CD14-positive monocyte (primary cell): Measurements from ENCODE around the gene PRR14. TPM values are rescaled to one million over a fixed set of nuclear protein-coding genes. Genes with fewer than 3 reads are reported as not detected.

Experiments used
- DNase-seq, 3 donors: peaks; one replicate each; pipeline ENCODE4 v3.0.0-alpha.2; 2011 to 2022
- H2AFZ ChIP-seq: 2 replicates; pipeline ENCODE4 v1.6.0; 2012; ENCODE audit warnings: mild to moderate bottlenecking, low read depth, low read length, inconsistent platforms; ENCODE audit not compliant: insufficient read depth, poor library complexity, severe bottlenecking
- H3K27ac ChIP-seq, 2 donors: 1 replicate in 1 of 2; 2 replicates in 1 of 2; pipeline ENCODE4 v1.5.1; 2012 to 2013; ENCODE audit warnings: low read length in 2 of 2, control low read depth in 1 of 2, inconsistent platforms in 1 of 2, low read depth in 1 of 2, mild to moderate bottlenecking in 1 of 2
- H3K27me3 ChIP-seq, 2 donors: one replicate each; pipeline versions ENCODE4 v1.6.0 to v1.6.1; 2011 to 2013; ENCODE audit warnings: low read length in 2 of 2; ENCODE audit not compliant: control insufficient read depth in 2 of 2, insufficient read depth in 2 of 2
- H3K36me3 ChIP-seq, 2 donors: replicated peaks in 1 of 2; 1 replicate in 1 of 2; 2 replicates in 1 of 2; pipeline versions ENCODE4 v1.5.1 to v1.6.1; 2012 to 2013; ENCODE audit warnings: low read length in 2 of 2, control low read depth in 1 of 2, inconsistent platforms in 1 of 2, mild to moderate bottlenecking in 1 of 2; ENCODE audit not compliant: insufficient read depth in 2 of 2, control insufficient read depth in 1 of 2
- H3K4me1 ChIP-seq, 2 donors: 1 replicate in 1 of 2; 2 replicates in 1 of 2; pipeline versions ENCODE4 v1.5.1 to v1.6.1; 2012 to 2013; ENCODE audit warnings: low read length in 2 of 2, control low read depth in 1 of 2, inconsistent platforms in 1 of 2, mild to moderate bottlenecking in 1 of 2, moderate library complexity in 1 of 2; ENCODE audit not compliant: insufficient read depth in 2 of 2, control insufficient read depth in 1 of 2
- H3K4me2 ChIP-seq: replicated peaks from 2 replicates; pipeline ENCODE3; 2012; ENCODE audit warnings: low read length, moderate library complexity, mild to moderate bottlenecking; ENCODE audit not compliant: poor library complexity, severe bottlenecking; ENCODE audit errors: extremely low read depth
- H3K4me3 ChIP-seq, 3 experiments: fragments of 200-600 bp in 1 of 3; sonication (generic) in 1 of 3; replicated peaks in 1 of 3; 1 replicate in 2 of 3; 2 replicates in 1 of 3; pipeline ENCODE4 v1.5.1; 2011 to 2013; ENCODE audit warnings: low read length in 3 of 3, mild to moderate bottlenecking in 3 of 3, control low read depth in 2 of 3, low read depth in 2 of 3, inconsistent platforms in 1 of 3, moderate library complexity in 1 of 3
- H3K79me2 ChIP-seq: 2 replicates; pipeline ENCODE4 v1.6.0; 2012; ENCODE audit warnings: mild to moderate bottlenecking, control low read depth, inconsistent platforms, low read length, moderate library complexity; ENCODE audit not compliant: insufficient read depth
- H3K9ac ChIP-seq: 2 replicates; pipeline ENCODE4 v1.6.0; 2017; ENCODE audit warnings: low read length, mild to moderate bottlenecking; ENCODE audit not compliant: insufficient read depth, poor library complexity, severe bottlenecking
- H3K9me3 ChIP-seq, 2 donors: replicated peaks in 1 of 2; 1 replicate in 1 of 2; 2 replicates in 1 of 2; pipeline versions ENCODE4 v1.5.1 to v1.6.1; 2012 to 2013; ENCODE audit warnings: low read length in 2 of 2, control low read depth in 1 of 2; ENCODE audit not compliant: control insufficient read depth in 1 of 2, insufficient read depth in 1 of 2
- H4K20me1 ChIP-seq: 2 replicates; pipeline ENCODE4 v1.6.0; 2012; ENCODE audit warnings: mild to moderate bottlenecking, low read length, control low read depth, moderate library complexity; ENCODE audit not compliant: insufficient read depth
- H3K27ac Mint-ChIP-seq, 7 donors: one replicate each; pipeline ENCODE4 v1.8.0; 2020; ENCODE audit warnings: mild to moderate bottlenecking in 7 of 7, mixed read lengths in 7 of 7, moderate library complexity in 6 of 7, inconsistent platforms in 2 of 7
- H3K27me3 Mint-ChIP-seq, 3 donors: one replicate each; pipeline ENCODE4 v1.8.0; 2021 to 2022; ENCODE audit warnings: low read depth in 3 of 3, mild to moderate bottlenecking in 3 of 3, mixed read lengths in 3 of 3, moderate library complexity in 3 of 3, inconsistent platforms in 1 of 3
- H3K36me3 Mint-ChIP-seq, 2 donors: one replicate each; pipeline ENCODE4 v1.8.0; 2020; ENCODE audit warnings: mixed read lengths in 2 of 2, inconsistent platforms in 1 of 2, mild to moderate bottlenecking in 1 of 2
- H3K4me1 Mint-ChIP-seq: one replicate; pipeline ENCODE4 v1.8.0; 2020; ENCODE audit warnings: mild to moderate bottlenecking, mixed read lengths
- H3K4me3 Mint-ChIP-seq, 2 donors: one replicate each; pipeline ENCODE4 v1.8.0; 2020; ENCODE audit warnings: mild to moderate bottlenecking in 2 of 2, mixed read lengths in 2 of 2, moderate library complexity in 1 of 2
- H3K9me3 Mint-ChIP-seq, 7 donors: one replicate each; pipeline ENCODE4 v1.8.0; 2020 to 2022; ENCODE audit warnings: mixed read lengths in 7 of 7, mild to moderate bottlenecking in 6 of 7, moderate library complexity in 6 of 7, inconsistent platforms in 2 of 7
- CTCF ChIP-seq: fragments of 200-600 bp; IDR thresholded peaks from one replicate; pipeline ENCODE4 v1.8.0; 2022; ENCODE audit warnings: antibody characterized with exemption, mild to moderate bottlenecking
- WGBS: methylation state at CpG from one replicate; pipeline ENCODE4 v1.1.5; 2013; ENCODE audit warnings: missing lambda C conversion rate; ENCODE audit not compliant: insufficient coverage; 5-methylcytosine and 5-hydroxymethylcytosine counted together
- intact Hi-C, 2 donors: fragments of 100-400 bp; cut with micrococcal nuclease; formaldehyde crosslinking; loops; one replicate each; pipeline versions ENCODE4 v1.15.0 to v1.15.1; 2023
- polyA plus RNA-seq, 3 donors: library from polyadenylated mRNA; depleted of rRNA in 1 of 3; unstranded in 2 of 3; stranded (reverse) in 1 of 3; fragments of 300-500 nt in 2 of 3; fragments of >200 nt in 1 of 3; fragmentation: Illumina TruSeq in 2 of 3; gene quantifications; 1 replicate in 2 of 3; 2 replicates in 1 of 3; pipeline ENCODE4 v1.2.3, GENCODE V29; 2012 to 2021

The PRR14 gene
- polyA plus RNA-seq, 3 donors, result 6.1 to 32.6 (median 10.4) TPM

- Histone ChIP-seq H3K9ac (no peak overlapping the region), H3K27me3 (no peaks in the 10 kb centered on the region), H3K36me3 (no peaks in the 10 kb centered on the region), H3K27ac (no peak overlapping the region), H3K4me1 (peaks cover 1 to 2% of the 10 kb centered on the region in 2 donors), H3K9me3 (no peaks in the 10 kb centered on the region), H3K4me2 (no peak overlapping the region), H2AFZ (no peak overlapping the region), H4K20me1 (no peaks in the 10 kb centered on the region), H3K4me3 (no peak overlapping the region), H3K79me2 (no peaks in the 10 kb centered on the region)
- peaks cover 4% of the 10 kb centered on the region for H3K4me1 Mint-ChIP-seq
- peaks cover 0 to 1% (median 0%) of the 10 kb centered on the region in 7 donors for H3K9me3 Mint-ChIP-seq
- intact Hi-C loops, result no loop called here
- H3K27me3 Mint-ChIP-seq, result peaks cover 0 to 6% (median 3%) of the 10 kb centered on the region in 3 donors
- H3K36me3 Mint-ChIP-seq, result no peaks in the 10 kb centered on the region
- TF ChIP-seq CTCF, result no peak
- no peak overlapping the region for H3K27ac Mint-ChIP-seq
- DNase-seq, result no peak
- WGBS, result 94% methylated on average over 2 of the region's 4 CpGs
- no peak overlapping the region for H3K4me3 Mint-ChIP-seq
Measured at GRCh38 chr16:30644334-30644830, 6.4 kb upstream of the PRR14 start.

- Histone ChIP-seq H3K36me3 (no peaks in the 10 kb centered on the region), H3K27me3 (no peaks in the 10 kb centered on the region), H3K27ac (no peak overlapping the region), H3K4me1 (peaks cover 10% of the 10 kb centered on the region in 2 donors), H2AFZ (no peak overlapping the region), H3K4me3 (no peak overlapping the region), H3K4me2 (no peak overlapping the region), H4K20me1 (no peaks in the 10 kb centered on the region), H3K79me2 (no peaks in the 10 kb centered on the region), H3K9ac (no peak overlapping the region), H3K9me3 (no peaks in the 10 kb centered on the region)
- WGBS, result 75% methylated on average over 4 of the region's 6 CpGs
- no peak overlapping the region for H3K27ac Mint-ChIP-seq
- H3K36me3 Mint-ChIP-seq, result no peaks in the 10 kb centered on the region
- TF ChIP-seq CTCF, result no peak
- peaks cover 0 to 1% (median 0%) of the 10 kb centered on the region in 7 donors for H3K9me3 Mint-ChIP-seq
- H3K4me3 Mint-ChIP-seq, result no peak overlapping the region
- no peak for DNase-seq
- intact Hi-C loops, result no loop called here
- peaks cover 0 to 6% (median 0%) of the 10 kb centered on the region in 3 donors for H3K27me3 Mint-ChIP-seq
- H3K4me1 Mint-ChIP-seq, result peaks cover 13% of the 10 kb centered on the region
Measured at GRCh38 chr16:30645727-30646126, 5.0 kb upstream of the PRR14 start.
